Nephron progenitor cell (in vitro differentiated cells): ENCODE measurements around the gene GLIS1.

Experiments used
- DNase-seq: peaks from one replicate; pipeline ENCODE4 v3.0.0; 2021
- H3K27ac Mint-ChIP-seq: 2 replicates; pipeline ENCODE4 v1.8.0; 2021; ENCODE audit warnings: mild to moderate bottlenecking, moderate library complexity, mixed read lengths
- H3K27me3 Mint-ChIP-seq: 2 replicates; pipeline ENCODE4 v1.8.0; 2021; ENCODE audit warnings: mild to moderate bottlenecking, low read depth, mixed read lengths; ENCODE audit not compliant: poor library complexity
- H3K36me3 Mint-ChIP-seq: 2 replicates; pipeline ENCODE4 v1.8.0; 2021; ENCODE audit warnings: low read depth, mixed read lengths
- H3K4me1 Mint-ChIP-seq: 2 replicates; pipeline ENCODE4 v1.8.0; 2021; ENCODE audit warnings: mixed read lengths
- H3K4me3 Mint-ChIP-seq: 2 replicates; pipeline ENCODE4 v1.8.0; 2021; ENCODE audit warnings: mild to moderate bottlenecking, moderate library complexity, mixed read lengths
- H3K9me3 Mint-ChIP-seq: 2 replicates; pipeline ENCODE4 v1.8.0; 2021; ENCODE audit warnings: mild to moderate bottlenecking, moderate library complexity, mixed read lengths
- CTCF ChIP-seq: fragments of 200-600 bp; sonication (generic); IDR thresholded peaks from 2 replicates; pipeline ENCODE4 v1.5.0; 2021; ENCODE audit warnings: antibody characterized with exemption

The GLIS1 gene

GRCh38 chr1:53629101-53629691 is 109.8 kb downstream of the GLIS1 start:
- Mint-ChIP-seq H3K27ac (no peak overlapping the region), H3K4me1 (peaks cover 21% of the 10 kb centered on the region), H3K4me3 (no peak overlapping the region), H3K9me3 (no peaks in the 10 kb centered on the region), H3K36me3 (no peaks in the 10 kb centered on the region), H3K27me3 (no peaks in the 10 kb centered on the region)
- DNase-seq: no peak
- no peak for TF ChIP-seq CTCF

GRCh38 chr1:53628286-53628955 is 110.5 kb downstream of the GLIS1 start:
- no peaks in the 10 kb centered on the region for H3K36me3 Mint-ChIP-seq
- no peak for DNase-seq
- H3K4me1 Mint-ChIP-seq: peaks cover 21% of the 10 kb centered on the region
- H3K4me3 Mint-ChIP-seq: no peak overlapping the region
- no peak for TF ChIP-seq CTCF
- H3K27ac Mint-ChIP-seq: no peak overlapping the region
- no peaks in the 10 kb centered on the region for H3K27me3 Mint-ChIP-seq
- no peaks in the 10 kb centered on the region for H3K9me3 Mint-ChIP-seq

GRCh38 chr1:53627666-53628065 is 111.3 kb downstream of the GLIS1 start:
- TF ChIP-seq CTCF: no peak
- no peaks in the 10 kb centered on the region for H3K9me3 Mint-ChIP-seq
- DNase-seq: no peak
- no peak overlapping the region for H3K4me3 Mint-ChIP-seq
- H3K27ac Mint-ChIP-seq: no peak overlapping the region
- H3K27me3 Mint-ChIP-seq: no peaks in the 10 kb centered on the region
- no peaks in the 10 kb centered on the region for H3K36me3 Mint-ChIP-seq
- peaks cover 21% of the 10 kb centered on the region for H3K4me1 Mint-ChIP-seq

- Mint-ChIP-seq H3K27ac (no peak overlapping the region), H3K4me1 (peaks cover 21% of the 10 kb centered on the region), H3K9me3 (no peaks in the 10 kb centered on the region), H3K27me3 (peaks cover 4% of the 10 kb centered on the region), H3K36me3 (no peaks in the 10 kb centered on the region), H3K4me3 (no peak overlapping the region)
- TF ChIP-seq CTCF: no peak
- DNase-seq: no peak
These were observed 111.9 kb downstream of the GLIS1 start for GRCh38 chr1:53627031-53627430.

- no peak for TF ChIP-seq CTCF
- H3K36me3 Mint-ChIP-seq: no peaks in the 10 kb centered on the region
- DNase-seq: no peak
- peaks cover 4% of the 10 kb centered on the region for H3K27me3 Mint-ChIP-seq
- no peak overlapping the region for H3K4me3 Mint-ChIP-seq
- H3K27ac Mint-ChIP-seq: no peak overlapping the region
- H3K4me1 Mint-ChIP-seq: peaks cover 21% of the 10 kb centered on the region
- H3K9me3 Mint-ChIP-seq: no peaks in the 10 kb centered on the region
These were observed 112.3 kb downstream of the GLIS1 start for GRCh38 chr1:53626616-53627015.
